GM21390 (cell line): Measurements from ENCODE around the gene PHPT1.
"Not testable (repeated sequence)": the region's sequence is repeated elsewhere in the genome, so short reads cannot be mapped to it uniquely, and the experiment has no call there.

Source experiments
- ATAC-seq: cut with Tn5 transposase; IDR thresholded peaks from one replicate; pipeline ENCODE4 v1.9.1; 2021; ENCODE audit not compliant: unreplicated experiment

The PHPT1 gene

DNA sequence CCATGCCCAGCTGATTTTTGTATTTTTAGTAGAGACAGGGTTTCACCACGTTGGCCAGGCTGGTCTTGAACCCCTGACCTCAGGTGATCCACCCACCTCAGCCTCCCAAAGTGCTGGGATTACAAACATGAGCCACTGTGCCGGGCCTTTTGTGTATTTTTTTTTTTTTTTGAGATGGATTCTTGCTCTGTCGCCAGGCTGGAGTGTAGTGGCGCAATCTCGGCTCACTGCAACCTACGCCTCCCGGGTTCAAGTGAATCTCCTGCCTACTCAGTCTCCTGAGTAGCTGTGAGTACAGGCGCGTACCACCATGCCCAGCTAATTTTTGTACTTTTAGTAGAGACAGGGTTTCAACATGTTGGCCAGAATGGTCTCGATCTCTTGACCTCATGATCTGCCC is 34.5 kb downstream of the PHPT1 start:
- not testable (repeated sequence) for ATAC-seq

DNA sequence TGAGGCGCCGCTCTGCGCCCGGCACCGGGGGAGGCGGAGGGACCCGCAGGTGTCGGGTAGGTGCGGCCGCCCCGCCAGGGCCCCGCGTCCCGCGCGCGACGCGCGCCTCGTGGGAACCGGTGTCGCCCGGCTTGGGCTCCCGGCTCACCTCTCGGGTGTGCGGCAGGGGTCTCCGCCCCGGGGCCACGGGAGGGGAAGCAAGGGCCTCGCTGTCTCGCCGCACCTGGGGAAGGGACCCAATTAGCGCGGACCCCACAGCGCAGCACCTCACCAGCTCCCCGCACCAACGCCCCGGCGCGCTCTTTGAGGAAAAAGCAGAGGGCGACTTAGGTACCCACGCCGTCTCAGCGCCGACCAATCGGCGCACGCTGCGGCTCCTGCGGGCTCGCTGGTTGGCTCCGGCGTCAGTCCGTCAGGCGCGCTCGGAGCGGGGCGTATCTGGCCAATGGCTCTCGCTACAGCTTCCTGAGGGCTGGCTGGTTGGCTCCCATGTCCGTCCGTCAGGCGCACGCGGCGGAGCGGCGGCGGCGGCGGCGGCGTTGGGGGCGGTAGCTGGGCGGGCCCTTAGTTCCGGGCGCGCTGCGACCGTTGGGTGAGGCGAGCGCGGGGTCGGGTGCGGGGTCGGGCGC is 36.9 kb downstream of the PHPT1 start, which contains the start of gene TRAF2:
Gene TRAF2, plus strand, starts transcription at position 567 of the 629 bp plus-strand sequence. CDS start 12,225 bp downstream, outside the sequence.
- ATAC-seq = peak; percentile 78

DNA sequence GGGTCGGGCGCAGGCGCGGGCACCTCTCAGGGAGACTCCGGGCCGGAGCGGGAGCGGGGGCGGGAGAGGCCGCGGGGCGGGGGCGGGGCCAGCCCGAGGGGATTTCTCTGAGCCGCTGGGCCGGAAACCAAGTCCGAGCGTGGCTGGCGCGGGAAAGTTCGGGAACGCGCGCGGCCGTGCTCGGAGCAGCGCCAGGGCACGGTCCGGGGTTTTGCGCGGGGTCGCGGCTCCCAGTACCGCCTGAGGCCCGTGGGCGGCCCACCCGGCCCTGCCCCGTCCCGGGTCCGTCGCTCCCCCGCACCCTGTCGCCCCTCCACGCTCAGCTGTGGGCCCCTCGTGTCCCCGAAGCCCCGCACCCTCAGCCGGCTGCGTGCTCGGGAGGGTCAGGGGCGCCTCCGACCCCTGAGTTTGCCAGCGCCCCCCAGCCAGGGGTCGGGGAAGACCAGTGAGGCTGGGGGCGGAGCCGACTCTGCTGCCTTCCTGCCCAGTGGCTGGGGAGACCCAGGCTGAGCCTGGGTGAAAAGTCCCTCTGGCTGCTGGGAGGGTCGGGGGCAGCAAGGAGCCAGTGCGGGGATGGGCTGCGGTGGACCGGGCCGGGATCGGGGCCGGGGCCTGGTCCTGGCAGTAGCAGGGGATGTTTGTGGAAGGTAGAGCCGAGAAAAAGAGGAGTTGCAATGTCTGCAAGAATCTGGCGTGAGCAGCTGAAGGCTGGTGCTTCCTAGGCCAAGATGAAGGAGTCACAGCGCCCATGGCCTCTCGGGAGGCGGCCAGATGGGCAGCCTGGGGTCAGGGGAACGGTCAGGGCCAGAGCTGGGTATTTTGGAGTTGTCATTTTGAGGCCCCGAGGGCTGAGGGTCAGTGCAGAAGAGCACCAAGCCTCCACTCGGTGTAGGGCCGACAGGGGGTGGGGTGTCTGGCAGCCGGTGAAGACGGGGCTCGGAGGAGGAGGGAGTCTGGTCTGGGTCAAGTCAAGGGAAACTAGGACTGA is 37.7 kb downstream of the PHPT1 start:
- peak; percentile 21 for ATAC-seq

DNA sequence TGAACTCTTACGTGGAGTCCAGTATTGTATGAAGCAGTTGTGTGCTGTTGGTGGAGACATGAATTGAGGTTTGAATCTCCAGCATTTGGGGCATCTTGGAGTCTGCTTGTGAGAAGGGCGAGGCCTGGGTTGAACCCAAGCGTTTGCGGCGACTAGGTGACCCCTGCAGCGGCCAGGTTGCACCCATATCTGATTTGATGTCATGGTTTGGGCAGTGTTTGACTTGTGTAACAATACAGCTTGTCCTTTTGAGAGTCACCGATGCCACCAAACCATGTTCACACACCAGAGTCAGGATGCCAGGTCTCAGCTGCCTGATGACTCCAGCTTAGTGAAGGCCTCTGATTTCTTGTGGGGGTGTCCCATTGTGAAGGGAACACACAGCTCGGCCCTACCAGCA is 39.2 kb downstream of the PHPT1 start:
- ATAC-seq = no peak

DNA sequence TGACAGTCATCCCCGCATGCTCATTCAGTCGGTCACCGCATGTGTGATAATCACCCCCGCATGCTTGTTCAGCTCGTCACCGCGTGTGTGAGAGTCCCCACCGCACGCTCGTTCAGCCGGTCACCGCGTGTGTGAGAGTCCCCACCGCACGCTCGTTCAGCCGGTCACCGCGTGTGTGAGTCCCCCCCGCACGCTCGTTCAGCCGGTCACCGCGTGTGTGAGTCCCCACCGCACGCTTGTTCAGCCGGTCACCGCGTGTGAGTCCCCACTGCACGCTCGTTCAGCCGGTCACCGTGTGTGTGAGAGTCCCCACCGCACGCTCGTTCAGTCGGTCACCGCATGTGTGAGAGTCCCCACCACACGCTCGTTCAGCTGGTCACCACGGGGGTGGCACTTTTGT is 40.6 kb downstream of the PHPT1 start:
- ATAC-seq = no peak

DNA sequence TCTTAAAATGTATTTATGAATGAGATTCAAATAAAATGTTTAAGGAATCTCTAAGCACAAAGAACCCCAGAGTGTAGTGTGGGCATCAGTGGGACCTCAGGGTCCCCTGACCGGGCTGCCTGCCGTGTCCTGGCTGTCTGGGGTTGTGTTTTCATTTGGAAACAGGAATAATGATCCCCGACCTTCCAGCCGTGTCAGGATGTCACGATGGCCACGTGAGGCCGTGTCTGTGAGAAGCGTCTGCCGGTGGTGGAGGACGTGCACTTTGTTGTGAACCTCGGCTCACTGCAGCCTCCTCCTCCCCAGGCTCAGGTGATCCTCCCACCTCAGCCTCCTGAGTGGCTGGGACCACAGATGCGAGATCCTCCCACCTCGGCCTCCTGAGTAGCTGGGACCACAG is 41.5 kb downstream of the PHPT1 start:
- no peak for ATAC-seq

DNA sequence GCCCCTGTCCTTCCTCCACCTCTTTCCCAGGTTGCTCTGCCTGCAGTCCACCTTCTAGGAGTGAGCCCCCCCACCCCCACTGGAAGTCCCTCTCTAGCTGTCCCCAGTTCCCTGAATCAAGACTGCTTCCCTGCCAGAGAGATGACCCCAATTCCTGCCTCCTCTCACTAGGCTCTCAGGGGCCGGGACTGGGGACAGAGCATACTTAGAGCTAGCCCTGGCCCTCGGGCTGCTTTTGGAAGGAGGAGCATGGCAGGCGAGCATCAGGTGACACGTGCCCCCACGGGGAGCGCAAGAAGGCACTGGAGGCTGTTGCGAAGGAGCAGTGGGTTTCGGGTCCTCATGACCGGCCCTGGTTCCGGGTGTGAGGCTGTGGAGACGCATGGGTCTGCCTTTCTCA is 46.8 kb downstream of the PHPT1 start:
- no peak for ATAC-seq

DNA sequence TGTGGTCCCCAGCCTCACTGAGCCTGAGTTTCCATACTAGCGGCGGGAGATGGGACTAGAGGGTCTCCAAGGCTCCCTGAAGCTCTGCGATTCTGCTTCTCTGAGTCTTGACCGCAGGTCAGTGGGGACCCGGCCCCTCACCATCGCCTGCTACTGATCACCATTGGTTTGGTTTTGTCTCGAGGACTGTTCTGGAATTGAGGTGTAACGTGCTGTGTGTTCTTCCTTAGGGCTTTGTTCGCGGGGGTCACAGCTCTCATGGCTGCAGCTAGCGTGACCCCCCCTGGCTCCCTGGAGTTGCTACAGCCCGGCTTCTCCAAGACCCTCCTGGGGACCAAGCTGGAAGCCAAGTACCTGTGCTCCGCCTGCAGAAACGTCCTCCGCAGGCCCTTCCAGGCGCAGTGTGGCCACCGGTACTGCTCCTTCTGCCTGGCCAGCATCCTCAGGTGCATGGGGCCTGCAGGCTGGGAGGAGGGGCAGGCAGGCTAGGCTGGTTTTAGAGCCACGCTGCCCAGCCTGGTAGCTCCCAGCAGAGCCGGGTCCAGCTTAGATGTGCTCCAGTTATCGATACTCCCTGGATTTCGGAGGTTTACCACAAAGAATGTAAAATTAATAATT is 49.4 kb downstream of the PHPT1 start:
- no peak for ATAC-seq

DNA sequence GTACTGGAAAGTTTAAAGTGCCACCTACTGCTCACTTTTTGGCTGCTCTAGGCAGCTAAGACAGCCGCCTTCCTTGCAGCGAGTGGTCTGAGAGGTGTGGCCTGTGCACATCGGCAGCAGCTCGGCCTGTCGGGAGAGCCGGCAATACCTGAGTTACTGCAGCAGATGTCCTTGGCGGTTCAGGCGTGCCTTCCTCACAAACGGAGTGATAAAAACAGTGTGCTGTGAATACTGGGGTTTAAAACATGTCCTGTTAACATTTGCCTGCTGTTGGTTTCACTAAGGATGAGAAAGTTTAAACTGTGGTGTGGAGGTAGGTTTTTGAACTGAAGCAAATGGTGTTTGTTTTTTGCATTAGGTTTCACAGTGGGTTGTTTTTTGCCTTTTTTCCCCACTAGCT is 50.0 kb downstream of the PHPT1 start:
- ATAC-seq = no peak

DNA sequence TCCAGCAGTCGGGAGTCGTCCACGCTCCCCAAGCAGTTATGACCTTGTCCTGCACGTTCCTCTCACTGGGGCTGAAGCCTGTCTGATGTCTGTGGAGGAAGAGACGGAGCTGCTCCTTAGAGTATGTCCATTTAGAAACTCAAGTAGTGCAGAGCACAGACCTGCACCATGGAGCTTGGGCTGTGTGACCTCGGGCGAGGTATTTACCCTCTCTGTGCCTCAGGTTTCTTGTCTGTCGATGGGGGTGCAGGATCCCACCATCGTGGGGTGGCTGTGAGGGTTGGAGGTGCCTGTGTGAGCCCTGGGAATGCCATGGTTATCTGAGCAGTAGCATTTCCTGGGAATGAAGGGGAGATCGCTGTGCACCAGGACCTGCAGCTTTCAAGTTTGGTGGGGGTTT is 51.3 kb downstream of the PHPT1 start:
- ATAC-seq = no peak
